IPS-NIHi7 (cell line): ENCODE data around the gene ARL5B.

Experiments used
- DNase-seq: peaks from one replicate; pipeline ENCODE4 v3.0.0; 2012; ENCODE audit warnings: mixed read lengths; ENCODE audit errors: extremely low spot score

Gene ARL5B

DNA sequence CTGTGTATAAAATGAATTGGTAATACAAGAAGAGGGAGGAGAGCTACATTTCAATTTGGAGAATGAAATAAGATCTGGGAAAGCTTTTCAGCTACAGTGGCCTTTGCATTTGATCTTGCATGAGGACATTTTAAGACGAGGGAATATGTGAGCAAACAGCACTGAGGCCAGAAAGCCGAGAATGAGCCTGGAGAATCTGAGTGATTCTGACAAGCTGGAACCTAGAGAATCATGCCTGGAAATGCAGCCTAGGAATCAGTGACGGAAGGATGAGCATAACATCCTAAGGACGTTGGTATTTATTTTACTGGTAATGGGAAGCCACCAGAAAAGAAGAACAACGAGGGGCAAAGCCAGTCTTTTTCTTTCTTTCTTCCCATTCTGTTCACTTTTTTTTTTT, 44.3 kb downstream of the ARL5B start:
- DNase-seq: no peak

DNA sequence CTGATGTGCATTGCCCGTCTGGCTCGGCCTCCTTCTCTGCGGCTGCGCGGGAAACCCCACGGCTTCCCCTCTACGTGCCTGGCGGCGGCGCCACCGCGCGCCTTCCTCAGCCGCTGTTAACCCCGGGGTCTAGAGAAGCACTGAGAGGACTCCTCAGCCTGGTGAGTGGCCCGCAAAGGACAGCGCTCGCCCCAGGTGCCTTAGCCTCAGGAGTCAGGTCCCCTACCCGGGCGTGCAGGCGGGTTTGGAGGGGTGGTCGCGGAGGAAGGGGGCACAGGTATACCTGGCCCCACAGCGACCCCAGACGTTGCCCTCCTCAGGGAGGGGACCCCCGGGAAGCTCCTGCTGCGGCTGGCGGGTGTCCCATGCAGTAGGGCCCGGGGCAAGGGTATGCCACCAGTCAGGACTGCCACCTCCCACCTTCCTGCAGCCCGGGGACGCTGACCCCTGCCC, 51.0 kb downstream of the ARL5B start:
- no peak for DNase-seq

GRCh38 chr10:18713077-18713476, 53.8 kb downstream of the ARL5B start:
- DNase-seq: no peak

GRCh38 chr10:18718991-18719390, 59.8 kb downstream of the ARL5B start:
- DNase-seq: no peak

DNA sequence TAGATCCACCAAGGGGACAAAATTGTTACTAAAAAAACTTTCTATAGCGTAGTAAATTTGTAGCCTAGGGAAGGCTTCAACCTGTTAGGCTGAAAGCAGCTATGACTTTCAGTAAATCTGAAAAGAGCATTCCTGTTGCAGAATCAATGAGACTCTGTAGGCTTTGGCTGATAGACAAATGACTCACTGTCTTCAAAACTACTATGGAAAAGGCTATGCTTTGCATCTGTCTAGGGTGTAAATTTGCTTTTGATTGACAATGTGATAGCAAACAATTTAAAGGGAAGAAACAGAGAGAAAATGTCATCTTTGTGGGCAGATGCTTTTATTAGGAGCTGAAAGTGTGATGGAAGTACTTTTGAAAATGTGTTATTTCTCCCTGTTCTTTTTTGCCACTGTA, 60.6 kb downstream of the ARL5B start:
- no peak for DNase-seq

DNA sequence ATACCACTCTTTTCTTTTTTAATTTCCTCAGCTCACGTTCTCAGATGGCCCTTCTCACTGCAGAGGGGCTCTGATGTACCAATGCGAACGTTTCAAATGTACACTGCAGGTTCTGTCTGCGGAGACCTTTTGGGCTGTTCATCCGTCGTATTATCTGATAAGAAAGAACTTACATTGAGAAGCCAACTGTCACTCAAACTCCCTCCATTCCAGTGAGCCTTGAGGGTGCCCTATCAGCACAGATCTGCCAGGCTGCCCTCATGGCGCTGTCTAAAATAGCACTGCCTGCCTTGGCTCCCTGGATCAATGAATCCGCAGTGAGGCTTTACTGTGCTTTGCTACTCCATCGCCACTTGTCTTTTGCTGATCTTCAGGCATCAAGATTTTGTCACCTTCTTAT, 61.8 kb downstream of the ARL5B start:
- no peak for DNase-seq

- DNase-seq: no peak
Observed at GRCh38 chr10:18723801-18724200, 64.6 kb downstream of the ARL5B start.
